Measurements from ENCODE around the gene F7. TPM values are rescaled to one million over a fixed set of nuclear protein-coding genes. Genes with fewer than 3 reads are reported as not detected.
A peak's percentile ranks its signal among the peaks of the same experiment; 100 is the strongest.

F7 gene
- total RNA-seq, 1 donor from 2014 or later, result not detected

DNA sequence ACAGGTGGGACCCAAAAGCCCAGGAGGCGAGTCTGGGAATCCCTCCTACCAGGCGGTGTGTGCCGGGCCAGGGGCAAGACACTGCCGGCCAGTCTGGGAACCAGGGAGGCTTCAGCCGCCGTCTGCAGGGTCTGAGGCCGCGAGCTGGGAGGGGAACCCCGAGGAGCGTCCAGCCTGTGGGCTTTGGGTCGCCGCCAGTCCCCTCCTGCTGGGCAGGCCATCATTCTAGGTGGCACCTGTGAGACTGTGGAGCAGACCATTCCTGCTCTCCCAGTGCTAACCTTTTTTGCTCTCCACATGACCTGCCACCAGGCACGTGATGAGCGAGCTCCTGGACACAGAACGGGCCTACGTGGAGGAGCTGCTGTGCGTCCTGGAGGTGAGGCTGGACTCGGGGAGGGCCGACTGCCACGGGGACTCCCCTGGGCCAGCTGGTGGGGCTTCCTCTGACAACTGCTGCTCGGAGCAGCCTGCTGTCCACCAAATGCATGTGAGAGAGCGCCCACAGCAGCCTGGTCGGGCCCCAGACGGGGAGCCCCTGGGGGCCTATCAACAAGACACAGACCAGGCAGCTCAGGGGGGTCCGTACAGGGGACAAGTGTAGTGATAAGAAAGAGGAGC lies 24.6 kb upstream of the F7 start:
- H3K36me3 Mint-ChIP-seq (ENCODE audit: unreplicated experiment), result peaks cover 5% of the 10 kb centered on the region
- H3K27me3 Mint-ChIP-seq (ENCODE audit: unreplicated experiment), result peaks cover 11% of the 10 kb centered on the region
- H3K4me1 Mint-ChIP-seq (ENCODE audit: low read depth, unreplicated experiment), result peaks cover 19% of the 10 kb centered on the region
- H3K4me3 Mint-ChIP-seq (ENCODE audit: unreplicated experiment), result no peak overlapping the region
- peak; percentile 43 for DNase-seq
- TF ChIP-seq, protein P1, sequence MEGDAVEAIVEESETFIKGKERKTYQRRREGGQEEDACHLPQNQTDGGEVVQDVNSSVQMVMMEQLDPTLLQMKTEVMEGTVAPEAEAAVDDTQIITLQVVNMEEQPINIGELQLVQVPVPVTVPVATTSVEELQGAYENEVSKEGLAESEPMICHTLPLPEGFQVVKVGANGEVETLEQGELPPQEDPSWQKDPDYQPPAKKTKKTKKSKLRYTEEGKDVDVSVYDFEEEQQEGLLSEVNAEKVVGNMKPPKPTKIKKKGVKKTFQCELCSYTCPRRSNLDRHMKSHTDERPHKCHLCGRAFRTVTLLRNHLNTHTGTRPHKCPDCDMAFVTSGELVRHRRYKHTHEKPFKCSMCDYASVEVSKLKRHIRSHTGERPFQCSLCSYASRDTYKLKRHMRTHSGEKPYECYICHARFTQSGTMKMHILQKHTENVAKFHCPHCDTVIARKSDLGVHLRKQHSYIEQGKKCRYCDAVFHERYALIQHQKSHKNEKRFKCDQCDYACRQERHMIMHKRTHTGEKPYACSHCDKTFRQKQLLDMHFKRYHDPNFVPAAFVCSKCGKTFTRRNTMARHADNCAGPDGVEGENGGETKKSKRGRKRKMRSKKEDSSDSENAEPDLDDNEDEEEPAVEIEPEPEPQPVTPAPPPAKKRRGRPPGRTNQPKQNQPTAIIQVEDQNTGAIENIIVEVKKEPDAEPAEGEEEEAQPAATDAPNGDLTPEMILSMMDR (IDR thresholded peaks at IDR 0.05; ENCODE audit: partially characterized antibody, unreplicated experiment), result no peak
- no peak overlapping the region for H3K27ac Mint-ChIP-seq (ENCODE audit: unreplicated experiment)
- H3K9me3 Mint-ChIP-seq (ENCODE audit: unreplicated experiment), result peaks cover 3% of the 10 kb centered on the region

DNA sequence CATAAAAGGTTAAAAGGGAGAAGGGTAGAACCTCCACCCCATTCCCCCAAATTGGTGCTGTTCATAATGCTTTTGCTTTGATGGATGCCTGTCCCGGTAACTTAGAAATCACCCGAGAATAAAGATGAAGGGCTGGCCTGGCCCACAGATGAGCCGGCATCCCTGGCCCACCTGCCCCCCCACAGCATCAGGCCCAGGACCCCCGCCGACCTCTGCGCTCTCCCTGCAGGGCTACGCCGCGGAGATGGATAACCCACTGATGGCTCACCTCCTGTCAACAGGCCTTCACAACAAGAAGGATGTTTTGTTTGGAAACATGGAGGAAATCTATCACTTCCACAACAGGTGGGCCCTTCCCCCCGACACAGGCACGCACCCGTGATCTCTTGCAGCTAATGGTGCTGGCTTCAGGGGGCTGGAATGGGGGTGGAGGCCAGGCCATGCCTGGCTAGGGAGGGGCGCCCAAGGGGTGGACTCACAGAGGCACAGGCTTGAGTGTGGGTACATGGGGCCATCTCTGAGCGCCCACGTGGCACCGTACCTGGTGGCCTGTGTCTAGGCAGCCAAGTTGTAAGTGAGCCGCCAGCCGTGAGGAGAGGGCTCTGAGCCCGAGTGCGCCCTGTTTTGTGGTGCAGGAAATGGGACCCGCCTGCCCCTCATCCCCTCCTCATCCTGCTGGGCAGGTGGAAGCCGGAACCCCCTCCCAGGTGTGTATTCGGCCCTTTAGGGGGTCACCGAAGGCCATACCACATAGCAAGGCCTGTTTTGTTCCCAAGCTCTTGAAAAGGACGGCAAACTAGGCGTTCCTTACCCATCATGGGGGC lies 23.2 kb upstream of the F7 start:
- peaks cover 5% of the 10 kb centered on the region for H3K9me3 Mint-ChIP-seq (ENCODE audit: unreplicated experiment)
- TF ChIP-seq, protein P1 (IDR thresholded peaks at IDR 0.05; ENCODE audit: partially characterized antibody, unreplicated experiment), result no peak
- H3K36me3 Mint-ChIP-seq (ENCODE audit: unreplicated experiment), result peaks cover 5% of the 10 kb centered on the region
- peaks cover 14% of the 10 kb centered on the region for H3K27me3 Mint-ChIP-seq (ENCODE audit: unreplicated experiment)
- no peak overlapping the region for H3K27ac Mint-ChIP-seq (ENCODE audit: unreplicated experiment)
- H3K4me3 Mint-ChIP-seq (ENCODE audit: unreplicated experiment), result no peak overlapping the region
- DNase-seq, result peak; percentile 10
- peaks cover 19% of the 10 kb centered on the region for H3K4me1 Mint-ChIP-seq (ENCODE audit: low read depth, unreplicated experiment)

DNA sequence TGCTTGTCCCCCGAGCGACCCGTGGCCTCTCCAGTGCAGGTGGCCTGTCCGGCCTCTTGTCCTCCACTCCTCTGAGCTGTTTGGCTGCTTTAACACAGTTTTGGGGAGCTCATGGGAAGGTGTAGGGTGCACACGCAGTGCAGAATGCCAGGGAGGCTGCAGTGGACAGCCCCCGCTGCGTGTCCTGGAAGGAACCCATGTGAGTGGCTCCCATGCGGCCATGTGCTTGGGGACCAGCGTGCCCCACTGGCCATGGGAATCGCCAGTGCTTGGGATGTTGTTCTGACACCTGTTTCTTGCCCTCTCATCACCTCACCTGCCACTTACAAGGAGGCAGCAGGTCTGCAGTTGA lies 22.6 kb upstream of the F7 start:
- H3K36me3 Mint-ChIP-seq (ENCODE audit: unreplicated experiment), result peaks cover 5% of the 10 kb centered on the region
- H3K4me1 Mint-ChIP-seq (ENCODE audit: low read depth, unreplicated experiment), result peaks cover 17% of the 10 kb centered on the region
- no peak overlapping the region for H3K27ac Mint-ChIP-seq (ENCODE audit: unreplicated experiment)

DNA sequence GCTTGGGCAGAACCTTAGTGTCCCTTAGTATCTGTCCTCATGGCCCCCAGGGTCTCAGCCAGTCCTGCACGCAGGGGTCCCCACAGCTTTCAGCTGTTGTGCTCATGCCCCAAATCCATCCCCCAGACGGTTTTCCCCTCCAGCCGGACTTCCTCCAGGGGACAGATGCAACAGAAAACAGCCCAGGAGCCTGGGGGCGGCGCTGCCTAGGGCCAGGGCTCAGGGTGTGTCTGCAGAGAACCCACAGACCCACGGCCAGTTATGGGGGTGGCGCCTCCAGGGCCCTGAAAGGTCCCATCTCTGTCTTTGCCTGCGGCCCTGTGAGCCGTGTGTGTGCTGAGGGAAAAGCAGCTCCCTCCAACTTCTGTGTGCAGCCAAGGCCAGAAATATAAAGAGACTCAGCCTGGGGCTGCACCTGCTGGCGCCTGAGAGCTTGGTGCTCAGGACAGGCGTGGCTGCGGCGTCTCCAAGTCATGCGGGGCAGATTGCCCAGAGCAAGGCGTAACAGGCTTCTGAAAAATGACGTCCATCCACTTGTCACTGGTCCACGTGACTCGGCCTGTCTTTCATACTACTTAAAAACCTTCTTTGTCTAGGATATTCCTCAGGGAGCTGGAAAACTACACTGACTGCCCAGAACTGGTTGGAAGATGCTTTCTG lies 22.1 kb upstream of the F7 start:
- TF ChIP-seq, protein P1 (IDR thresholded peaks at IDR 0.05; ENCODE audit: partially characterized antibody, unreplicated experiment), result no peak
- no peak overlapping the region for H3K4me3 Mint-ChIP-seq (ENCODE audit: unreplicated experiment)
- H3K4me1 Mint-ChIP-seq (ENCODE audit: low read depth, unreplicated experiment), result peaks cover 16% of the 10 kb centered on the region
- peaks cover 5% of the 10 kb centered on the region for H3K36me3 Mint-ChIP-seq (ENCODE audit: unreplicated experiment)
- DNase-seq, result peak; percentile 20
- peaks cover 12% of the 10 kb centered on the region for H3K27me3 Mint-ChIP-seq (ENCODE audit: unreplicated experiment)
- H3K9me3 Mint-ChIP-seq (ENCODE audit: unreplicated experiment), result peaks cover 5% of the 10 kb centered on the region
- peak overlapping the region; percentile 17 for H3K27ac Mint-ChIP-seq (ENCODE audit: unreplicated experiment)

More for the DNA sequence above, 22.6 kb upstream of the F7 start:
- Mint-ChIP-seq H3K27me3 (ENCODE audit: unreplicated experiment) (peaks cover 14% of the 10 kb centered on the region), H3K9me3 (ENCODE audit: unreplicated experiment) (peaks cover 5% of the 10 kb centered on the region), H3K4me3 (ENCODE audit: unreplicated experiment) (no peak overlapping the region)
- DNase-seq, result peak; percentile 11
- TF ChIP-seq, protein P1 (IDR thresholded peaks at IDR 0.05; ENCODE audit: partially characterized antibody, unreplicated experiment), result no peak
